Iris pigment epithelial cell (primary cell): ENCODE measurements around the gene UBE2M.
A peak's percentile ranks its signal among the peaks of the same experiment; 100 is the strongest.
"Not testable (repeated sequence)": the region's sequence is repeated elsewhere in the genome, so short reads cannot be mapped to it uniquely, and the experiment has no call there.

Experiments used
- DNase-seq: peaks from one replicate; pipeline ENCODE4 v3.0.0-alpha.2; 2011; ENCODE audit warnings: low read depth

The UBE2M gene

DNA sequence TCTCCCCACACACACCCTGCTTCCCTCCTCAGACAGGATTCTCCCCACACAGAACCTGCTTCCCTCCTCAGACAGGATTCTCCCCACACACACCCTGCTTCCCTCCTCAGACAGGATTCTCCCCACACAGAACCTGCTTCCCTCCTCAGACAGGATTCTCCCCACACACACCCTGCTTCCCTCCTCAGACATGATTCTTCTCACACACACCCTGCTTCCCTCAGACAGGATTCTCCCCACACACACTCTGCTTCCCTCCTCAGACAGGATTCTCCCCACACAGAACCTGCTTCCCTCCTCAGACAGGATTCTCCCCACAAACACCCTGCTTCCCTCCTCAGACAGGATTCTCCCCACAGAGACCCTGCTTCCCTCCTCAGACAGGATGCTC lies 19.2 kb downstream of the UBE2M start:
- not testable (repeated sequence) for DNase-seq

- DNase-seq: no peak
These were observed 19.9 kb downstream of the UBE2M start for GRCh38 chr19:58538257-58539168.

DNA sequence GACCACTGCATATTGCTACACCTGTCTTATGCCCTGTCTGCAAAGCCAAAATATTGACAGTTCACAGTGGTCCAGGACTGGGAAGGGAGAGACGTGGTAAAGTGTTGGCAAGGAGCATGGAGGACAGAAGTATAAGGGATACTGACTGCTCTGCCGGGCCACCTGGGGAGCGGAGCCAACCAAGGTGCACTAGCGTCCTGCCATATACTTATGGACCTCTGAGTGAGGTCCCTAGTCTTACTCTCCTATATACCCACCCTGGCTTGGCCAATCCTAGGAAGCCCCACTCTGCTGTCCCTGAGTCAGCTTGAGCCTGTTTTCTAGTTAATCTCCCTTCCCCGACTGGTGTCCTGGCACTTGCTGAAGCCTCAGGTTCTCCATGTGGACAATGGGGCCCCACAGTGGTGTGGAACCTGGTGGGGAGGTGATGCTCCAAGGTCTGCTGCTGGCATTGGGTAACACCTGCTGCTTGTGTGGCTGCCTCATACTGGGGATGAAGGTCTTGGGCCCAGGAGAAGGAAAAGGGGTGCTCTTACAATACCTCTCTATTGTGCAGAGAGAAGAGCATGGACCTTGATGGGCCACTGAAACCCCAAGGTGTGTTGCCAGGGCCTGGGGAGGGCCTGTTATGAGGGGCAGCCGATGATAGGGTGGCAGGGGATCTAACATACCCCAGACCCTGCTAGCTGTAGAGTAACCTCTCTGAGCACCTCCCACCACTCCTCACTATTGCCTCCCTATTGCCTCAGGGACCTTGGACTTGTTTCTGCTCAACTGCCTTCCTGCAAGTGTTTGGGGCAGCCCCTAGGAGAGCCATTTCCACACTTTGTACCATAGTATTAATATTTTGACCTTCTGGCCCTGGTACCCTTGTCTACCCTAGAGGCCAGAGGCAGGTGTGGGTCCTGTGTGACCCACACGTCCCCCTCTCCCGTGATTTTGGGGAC lies 21.3 kb downstream of the UBE2M start:
- no peak for DNase-seq

DNA sequence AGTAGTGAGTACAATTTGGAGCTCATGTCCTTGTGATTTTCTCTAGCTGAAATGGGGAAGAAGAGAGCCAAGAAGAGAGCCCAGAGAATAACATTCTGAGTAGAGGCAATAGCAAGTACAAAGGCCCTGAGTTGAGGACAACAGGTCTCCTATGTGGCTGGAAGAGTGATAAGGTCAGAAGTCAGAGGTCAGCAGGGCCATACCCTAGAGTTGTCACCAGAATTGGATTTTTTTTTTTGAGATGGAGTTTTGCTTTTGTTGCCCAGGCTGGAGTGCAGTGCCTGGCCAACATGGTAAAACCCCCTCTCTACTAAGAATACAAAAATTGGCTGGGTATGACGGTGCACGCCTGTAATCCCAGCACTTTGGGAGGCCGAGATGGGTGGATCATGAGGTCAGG lies 22.6 kb downstream of the UBE2M start:
- no peak for DNase-seq

GRCh38 chr19:58531034-58531840 lies 27.2 kb downstream of the UBE2M start:
- no peak for DNase-seq

GRCh38 chr19:58529405-58529804 lies 29.0 kb downstream of the UBE2M start:
- no peak for DNase-seq

GRCh38 chr19:58522709-58523108 lies 35.7 kb downstream of the UBE2M start:
- no peak for DNase-seq

DNA sequence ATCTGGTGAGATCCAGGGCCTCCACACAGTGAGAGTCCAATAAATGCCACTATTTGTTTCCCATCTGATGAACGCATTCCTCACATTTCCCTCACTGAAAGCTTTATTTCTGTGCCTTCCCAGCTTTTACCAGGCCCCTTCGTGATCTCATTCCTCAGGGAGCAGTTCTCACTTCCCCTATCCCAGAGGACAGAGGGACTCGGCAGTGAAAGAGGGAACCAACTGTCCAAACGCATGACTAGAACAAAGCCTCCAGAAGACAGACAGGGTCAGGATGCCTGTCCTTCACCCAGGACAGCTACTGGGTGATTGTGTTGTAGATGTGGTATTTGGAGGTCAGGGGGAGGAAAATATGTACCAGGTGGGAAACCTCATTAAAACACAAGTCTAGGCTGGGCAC lies 36.8 kb downstream of the UBE2M start:
- DNase-seq: no peak

DNA sequence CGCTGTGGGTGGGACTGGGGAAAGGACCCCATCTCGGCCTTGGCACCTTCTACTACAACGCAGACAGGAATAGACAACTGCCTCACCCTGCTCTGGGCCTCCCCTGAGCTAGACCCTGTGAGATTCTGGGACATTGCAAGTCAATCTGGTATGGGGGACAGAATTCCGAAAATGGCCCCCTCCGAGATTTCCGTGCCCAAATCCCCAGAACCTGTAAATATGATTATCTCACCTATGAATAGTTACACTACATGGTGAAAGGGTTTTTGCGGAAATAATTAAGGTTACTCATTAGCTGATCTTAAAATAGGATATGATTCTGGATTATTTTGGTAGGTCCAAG lies 38.2 kb downstream of the UBE2M start:
- no peak for DNase-seq

- DNase-seq: peak; percentile 97
These were observed 38.8 kb downstream of the UBE2M start, which contains the start of gene ZBTB45 for GRCh38 chr19:58519355-58520256. ZBTB45 (minus strand) TSS chr19:58519810; CDS start chr19:58517673, 2,137 bp downstream.

- peak; percentile 77 for DNase-seq
These were observed 39.4 kb downstream of the UBE2M start for GRCh38 chr19:58519087-58519354.

DNA sequence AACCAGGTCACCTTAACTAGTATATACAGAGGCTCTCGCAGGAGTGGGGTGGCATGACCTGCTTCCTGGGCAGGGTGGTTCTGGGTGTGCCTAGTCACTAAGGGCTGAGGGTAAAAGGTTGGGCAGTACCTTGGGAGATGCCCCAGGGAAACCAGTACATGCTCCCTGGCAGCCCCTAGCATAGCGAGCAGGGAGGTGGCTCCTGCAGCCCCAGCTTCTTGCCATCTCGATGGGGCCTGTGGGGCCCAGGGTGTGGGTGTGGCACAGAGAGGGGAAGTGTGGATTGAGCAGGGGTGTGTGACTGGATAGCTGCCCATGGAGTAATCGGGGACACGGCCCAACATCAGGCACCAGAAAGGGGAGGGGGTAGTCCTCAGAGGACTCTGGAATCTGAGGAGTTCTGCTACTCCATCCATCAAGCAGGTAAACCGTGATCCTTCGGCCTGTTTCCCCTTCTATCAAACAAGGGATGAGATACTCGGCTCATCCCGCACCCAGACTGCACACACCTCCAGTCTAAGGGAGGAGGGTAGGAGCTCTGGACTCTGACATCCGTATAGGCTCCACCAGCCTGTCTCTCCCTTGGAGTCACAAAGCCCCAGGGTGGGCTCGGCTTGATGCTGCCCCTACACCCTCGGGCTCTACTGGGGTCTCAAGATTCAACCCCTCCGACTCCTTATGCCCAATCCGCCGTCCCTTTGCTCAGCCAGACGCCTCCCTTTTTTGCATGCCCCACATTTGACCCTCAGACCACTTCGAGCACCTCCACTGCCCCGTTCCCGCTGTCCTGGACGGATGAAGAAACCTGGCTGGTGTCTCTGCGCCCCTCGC lies 39.9 kb downstream of the UBE2M start:
- DNase-seq: no peak

DNA sequence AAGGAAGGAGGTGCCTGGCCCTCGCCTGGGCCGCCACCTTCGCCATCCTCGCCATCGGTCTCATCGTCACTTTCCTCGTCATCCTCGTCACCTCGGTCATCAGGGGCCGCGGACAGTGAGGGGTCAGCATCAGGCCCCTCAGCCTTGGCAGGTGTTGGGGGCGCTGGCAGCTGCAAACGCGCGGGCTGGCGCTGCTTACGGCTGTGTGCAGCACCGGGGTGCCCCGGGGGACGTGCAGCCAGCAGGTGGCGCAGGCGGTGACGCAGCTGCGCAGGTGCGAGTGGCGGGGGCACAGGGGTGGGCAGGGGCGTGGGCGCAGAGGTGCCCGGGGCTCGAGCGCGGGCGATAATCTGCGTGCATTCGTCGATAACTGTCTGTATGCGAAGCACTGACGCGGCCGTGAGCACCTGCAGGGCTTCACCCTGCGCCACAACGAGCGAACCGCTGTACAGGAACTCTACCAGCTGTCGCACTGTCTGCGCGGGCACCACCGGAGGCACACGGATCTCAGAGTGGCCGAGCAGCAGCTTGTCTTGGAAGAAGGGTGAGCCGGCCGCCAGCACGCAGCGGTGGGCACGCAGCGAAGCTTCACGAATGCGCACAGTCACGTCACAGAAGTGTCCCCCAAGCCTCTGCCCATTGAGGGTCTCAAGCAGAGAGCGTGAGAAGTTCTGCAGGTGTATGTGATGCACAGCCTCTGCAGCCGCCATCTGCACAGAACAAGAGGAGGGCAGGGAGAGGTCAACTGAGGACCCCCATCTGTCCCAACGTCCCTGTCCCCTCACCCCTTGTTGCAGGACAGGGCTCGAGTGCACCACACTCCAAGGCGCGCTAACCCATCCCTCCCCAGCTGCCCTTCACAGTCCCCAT lies 41.2 kb downstream of the UBE2M start:
- no peak for DNase-seq

GRCh38 chr19:58516246-58516836 lies 42.1 kb downstream of the UBE2M start:
- DNase-seq: no peak

GRCh38 chr19:58515259-58515658 lies 43.2 kb downstream of the UBE2M start:
- DNase-seq: no peak

- no peak for DNase-seq
These were observed 43.8 kb downstream of the UBE2M start for GRCh38 chr19:58514564-58515022.

- peak; percentile 91 for DNase-seq
These were observed 44.5 kb downstream of the UBE2M start for GRCh38 chr19:58513694-58514563.

GRCh38 chr19:58513213-58513693 lies 45.2 kb downstream of the UBE2M start:
- DNase-seq: no peak
